ENCODE results near the gene OTOP2. TPM values are rescaled to one million over a fixed set of nuclear protein-coding genes. Genes with fewer than 3 reads are reported as not detected.
"Not testable (repeated sequence)": the region's sequence is repeated elsewhere in the genome, so short reads cannot be mapped to it uniquely, and the experiment has no call there.

Gene OTOP2
- total RNA-seq, 1 donor from 2014 or later, result not detected

DNA sequence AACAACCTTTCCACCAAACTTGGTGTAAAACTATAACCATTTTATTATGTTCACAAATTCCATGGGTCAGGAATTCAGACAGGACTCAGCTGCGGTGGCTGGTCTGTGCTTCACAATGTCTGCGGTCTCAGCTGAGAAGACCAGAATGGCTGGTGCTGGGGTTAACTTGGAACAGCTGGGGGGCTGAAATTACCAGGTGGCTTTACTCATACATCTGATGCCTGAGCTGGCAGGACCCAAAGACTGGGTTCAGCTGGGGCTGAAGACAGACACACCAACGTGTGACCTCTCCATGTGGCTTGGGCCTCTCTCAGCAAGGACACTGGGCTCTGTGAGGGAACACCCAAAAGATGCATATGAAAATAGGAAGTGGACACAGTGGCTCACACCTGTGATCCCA, 54.2 kb downstream of the OTOP2 start:
- TF ChIP-seq, protein P1, sequence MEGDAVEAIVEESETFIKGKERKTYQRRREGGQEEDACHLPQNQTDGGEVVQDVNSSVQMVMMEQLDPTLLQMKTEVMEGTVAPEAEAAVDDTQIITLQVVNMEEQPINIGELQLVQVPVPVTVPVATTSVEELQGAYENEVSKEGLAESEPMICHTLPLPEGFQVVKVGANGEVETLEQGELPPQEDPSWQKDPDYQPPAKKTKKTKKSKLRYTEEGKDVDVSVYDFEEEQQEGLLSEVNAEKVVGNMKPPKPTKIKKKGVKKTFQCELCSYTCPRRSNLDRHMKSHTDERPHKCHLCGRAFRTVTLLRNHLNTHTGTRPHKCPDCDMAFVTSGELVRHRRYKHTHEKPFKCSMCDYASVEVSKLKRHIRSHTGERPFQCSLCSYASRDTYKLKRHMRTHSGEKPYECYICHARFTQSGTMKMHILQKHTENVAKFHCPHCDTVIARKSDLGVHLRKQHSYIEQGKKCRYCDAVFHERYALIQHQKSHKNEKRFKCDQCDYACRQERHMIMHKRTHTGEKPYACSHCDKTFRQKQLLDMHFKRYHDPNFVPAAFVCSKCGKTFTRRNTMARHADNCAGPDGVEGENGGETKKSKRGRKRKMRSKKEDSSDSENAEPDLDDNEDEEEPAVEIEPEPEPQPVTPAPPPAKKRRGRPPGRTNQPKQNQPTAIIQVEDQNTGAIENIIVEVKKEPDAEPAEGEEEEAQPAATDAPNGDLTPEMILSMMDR (conservative IDR thresholded peaks at IDR 0.05), result no peak
- DNase-seq (ENCODE audit: low read depth, low spot score), result no peak
- Mint-ChIP-seq H3K4me1 (peaks cover 7% of the 10 kb centered on the region), H3K27ac (ENCODE audit: unreplicated experiment) (no peak overlapping the region), H3K27me3 (ENCODE audit: low read depth) (peaks cover 33% of the 10 kb centered on the region), H3K4me3 (peak overlapping the region; percentile 31), H3K9me3 (no peaks in the 10 kb centered on the region), H3K36me3 (ENCODE audit: low read depth) (no peaks in the 10 kb centered on the region)

DNA sequence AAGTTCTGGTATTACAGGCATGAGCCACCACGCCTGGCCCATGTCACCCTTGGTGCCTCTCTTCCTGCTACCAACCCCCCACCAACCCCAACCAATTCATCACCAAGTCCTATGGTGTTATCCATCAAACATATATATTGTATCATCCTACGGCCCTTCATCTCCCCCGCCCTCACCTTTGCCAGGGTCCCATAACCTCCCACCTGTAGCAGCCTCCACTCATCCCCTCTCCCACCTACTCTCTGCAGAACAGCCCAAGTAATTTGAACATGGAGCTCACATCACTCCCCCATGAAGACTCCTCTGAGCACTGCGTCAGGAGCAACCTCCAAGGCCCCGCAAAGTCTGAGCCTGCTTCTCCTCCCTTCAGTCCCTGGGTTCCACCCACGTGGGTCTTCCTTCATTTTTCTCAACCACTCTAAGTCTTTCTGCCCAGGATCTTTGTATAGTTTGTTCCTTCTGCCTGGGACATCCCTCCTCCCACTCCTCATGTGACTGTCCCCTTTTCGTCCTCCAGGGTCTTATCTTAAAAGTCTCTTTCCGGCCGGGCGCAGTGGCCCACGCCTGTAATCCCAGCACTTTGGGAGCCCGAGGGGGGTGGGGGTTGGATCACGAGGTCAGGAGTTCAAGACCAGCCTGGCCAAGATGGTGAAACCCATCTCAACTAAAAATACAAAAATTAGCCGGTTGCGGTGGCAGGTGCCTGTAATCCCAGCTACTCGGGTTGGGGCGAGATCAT, 55.5 kb downstream of the OTOP2 start:
- H3K27me3 Mint-ChIP-seq (ENCODE audit: low read depth), result peaks cover 20% of the 10 kb centered on the region
- no peak for DNase-seq (ENCODE audit: low read depth, low spot score)
- H3K4me3 Mint-ChIP-seq, result peak overlapping the region; percentile 71
- H3K36me3 Mint-ChIP-seq (ENCODE audit: low read depth), result no peaks in the 10 kb centered on the region
- no peaks in the 10 kb centered on the region for H3K9me3 Mint-ChIP-seq
- TF ChIP-seq, protein P1 (conservative IDR thresholded peaks at IDR 0.05), result no peak
- H3K27ac Mint-ChIP-seq (ENCODE audit: unreplicated experiment), result no peak overlapping the region
- H3K4me1 Mint-ChIP-seq, result peaks cover 7% of the 10 kb centered on the region

DNA sequence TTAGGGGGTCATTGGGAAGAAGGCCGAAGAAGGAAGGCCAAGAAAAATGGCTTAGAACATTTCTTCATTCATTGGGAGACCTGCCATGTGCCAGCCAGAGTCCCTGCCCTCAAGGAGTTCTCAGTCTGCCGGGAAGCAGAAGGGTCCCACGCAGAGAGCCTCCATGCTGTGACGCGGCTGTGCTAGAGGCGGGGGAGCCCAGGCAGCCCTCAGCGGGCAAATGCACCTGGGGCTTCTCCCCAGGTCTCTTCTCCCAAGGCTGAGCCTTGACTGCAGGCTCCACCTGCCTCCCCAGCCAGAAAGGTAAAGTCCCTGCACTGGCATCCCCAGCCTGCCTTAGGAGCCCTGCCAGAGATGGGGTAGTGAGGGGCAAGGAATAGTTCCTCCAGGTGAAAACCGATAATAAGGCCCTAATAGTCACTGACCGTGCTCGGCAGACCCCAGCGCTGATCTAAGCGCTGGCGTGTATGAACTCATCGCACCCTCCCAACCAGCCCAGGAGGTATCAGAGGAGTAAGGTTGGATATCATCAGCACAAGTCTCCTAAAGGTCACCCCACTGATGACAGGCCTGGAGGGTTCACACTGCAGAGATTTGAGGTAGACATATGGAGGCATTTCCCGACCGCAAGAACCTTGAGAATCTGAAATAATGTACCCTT, 57.4 kb downstream of the OTOP2 start:
- Mint-ChIP-seq H3K4me3 (peak overlapping the region; percentile 94), H3K27me3 (ENCODE audit: low read depth) (peaks cover 3% of the 10 kb centered on the region), H3K36me3 (ENCODE audit: low read depth) (no peaks in the 10 kb centered on the region), H3K9me3 (no peaks in the 10 kb centered on the region), H3K27ac (ENCODE audit: unreplicated experiment) (peak overlapping the region; percentile 99), H3K4me1 (peaks cover 7% of the 10 kb centered on the region)
- TF ChIP-seq, protein P1 (conservative IDR thresholded peaks at IDR 0.05), result no peak
- DNase-seq (ENCODE audit: low read depth, low spot score), result no peak

GRCh38 chr17:74981979-74982662, 58.0 kb downstream of the OTOP2 start:
- peak overlapping the region; percentile 94 for H3K4me3 Mint-ChIP-seq
- TF ChIP-seq, protein P1 (conservative IDR thresholded peaks at IDR 0.05), result peak; percentile 19
- peaks cover 8% of the 10 kb centered on the region for H3K4me1 Mint-ChIP-seq
- H3K27me3 Mint-ChIP-seq (ENCODE audit: low read depth), result peaks cover 3% of the 10 kb centered on the region
- H3K36me3 Mint-ChIP-seq (ENCODE audit: low read depth), result no peaks in the 10 kb centered on the region
- peak; percentile 69 for DNase-seq (ENCODE audit: low read depth, low spot score)
- H3K27ac Mint-ChIP-seq (ENCODE audit: unreplicated experiment), result peak overlapping the region; percentile 99
- H3K9me3 Mint-ChIP-seq, result no peaks in the 10 kb centered on the region

DNA sequence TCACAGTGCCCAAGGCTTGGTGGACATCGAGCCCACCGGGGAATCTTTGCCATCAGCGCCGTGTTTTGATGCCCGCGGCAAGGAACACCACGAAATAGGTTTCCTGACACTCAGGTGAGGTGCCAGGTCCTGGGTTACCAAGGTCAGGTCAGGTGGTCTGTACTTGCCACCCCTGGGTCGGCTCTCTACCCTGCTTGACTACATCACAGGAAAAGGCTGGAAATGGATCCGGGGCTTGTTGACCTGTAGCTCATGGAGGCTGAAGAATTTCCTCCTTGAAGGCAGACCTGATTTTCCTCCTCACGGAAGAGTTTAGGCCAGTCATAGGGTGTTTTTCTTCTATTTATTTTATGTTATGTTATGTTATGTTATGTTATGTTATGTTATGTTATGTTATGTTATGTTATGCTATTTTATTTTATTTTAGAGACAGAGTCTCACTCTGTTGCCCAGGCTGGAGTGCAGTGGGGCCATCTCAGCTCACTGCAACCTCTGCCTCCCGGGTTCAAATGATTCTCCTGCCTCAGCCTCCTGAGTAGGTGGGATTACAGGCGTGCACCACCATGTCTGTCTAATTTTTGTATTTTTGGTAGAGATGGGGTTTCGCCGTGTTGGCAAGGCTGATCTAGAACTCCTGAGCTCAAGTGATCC, 58.7 kb downstream of the OTOP2 start:
- not testable (repeated sequence) for H3K9me3 Mint-ChIP-seq; H3K27ac Mint-ChIP-seq (ENCODE audit: unreplicated experiment)

More for the DNA sequence above, 58.7 kb downstream of the OTOP2 start:
- DNase-seq (ENCODE audit: low read depth, low spot score); H3K36me3 Mint-ChIP-seq (ENCODE audit: low read depth); H3K27me3 Mint-ChIP-seq (ENCODE audit: low read depth): not testable (repeated sequence)
- peaks cover 11% of the 10 kb centered on the region for H3K4me1 Mint-ChIP-seq
- H3K4me3 Mint-ChIP-seq, result peak overlapping the region; percentile 94

Other genes with a start within 250 kb of the OTOP2 start
- gene CD300LF, start 211.3 kb upstream of the OTOP2 start, total RNA-seq, result not detected in 2 replicates
- gene RAB37, start 187.0 kb upstream of the OTOP2 start, total RNA-seq, result not detected in 2 replicates
- 51.7 and 52.2 TPM in 2 replicates for gene NHERF1, start 175.6 kb upstream of the OTOP2 start, total RNA-seq
- gene NAT9, start 147.9 kb upstream of the OTOP2 start, total RNA-seq, result 66.9 and 67.7 TPM in 2 replicates
- gene GRIN2C, start 64.4 kb upstream of the OTOP2 start, total RNA-seq, result 0.02 and 0.07 TPM in 2 replicates
- 13.3 and 14.8 TPM in 2 replicates for gene FDXR, start 51.3 kb upstream of the OTOP2 start, total RNA-seq
- not detected in 2 replicates for gene FADS6, start 30.6 kb upstream of the OTOP2 start, total RNA-seq
- gene USH1G, start 1.0 kb upstream of the OTOP2 start, total RNA-seq, result 0.14 TPM in 1 of 2 replicates, not detected in the other
- not detected in 2 replicates for gene OTOP3, start 11.6 kb downstream of the OTOP2 start, total RNA-seq
- 11.8 and 14.6 TPM in 2 replicates for gene HID1, start 48.5 kb downstream of the OTOP2 start, total RNA-seq
- 24.0 and 24.1 TPM in 2 replicates for gene CDR2L, start 63.4 kb downstream of the OTOP2 start, total RNA-seq
- 35.3 and 37.6 TPM in 2 replicates for gene MRPL58, start 88.4 kb downstream of the OTOP2 start, total RNA-seq
- gene ATP5PD, start 122.7 kb downstream of the OTOP2 start, total RNA-seq, result 198 and 208 TPM in 2 replicates
- 35.2 and 37.8 TPM in 2 replicates for gene KCTD2, start 123.0 kb downstream of the OTOP2 start, total RNA-seq
- 6.0 and 7.3 TPM in 2 replicates for gene SLC16A5, start 163.7 kb downstream of the OTOP2 start, total RNA-seq
- gene ARMC7, start 185.7 kb downstream of the OTOP2 start, total RNA-seq, result 15.6 and 15.8 TPM in 2 replicates
- 68.0 and 70.2 TPM in 2 replicates for gene NT5C, start 207.5 kb downstream of the OTOP2 start, total RNA-seq
- gene JPT1, start 230.2 kb downstream of the OTOP2 start, total RNA-seq, result 319 and 334 TPM in 2 replicates

All from neural crest cell (in vitro differentiated cells).